ENCODE data around the gene APBB1IP. TPM values are rescaled to one million over a fixed set of nuclear protein-coding genes. Genes with fewer than 3 reads are reported as not detected.
"Not testable (repeated sequence)": the region's sequence is repeated elsewhere in the genome, so short reads cannot be mapped to it uniquely, and the experiment has no call there.

Gene APBB1IP, protein sequence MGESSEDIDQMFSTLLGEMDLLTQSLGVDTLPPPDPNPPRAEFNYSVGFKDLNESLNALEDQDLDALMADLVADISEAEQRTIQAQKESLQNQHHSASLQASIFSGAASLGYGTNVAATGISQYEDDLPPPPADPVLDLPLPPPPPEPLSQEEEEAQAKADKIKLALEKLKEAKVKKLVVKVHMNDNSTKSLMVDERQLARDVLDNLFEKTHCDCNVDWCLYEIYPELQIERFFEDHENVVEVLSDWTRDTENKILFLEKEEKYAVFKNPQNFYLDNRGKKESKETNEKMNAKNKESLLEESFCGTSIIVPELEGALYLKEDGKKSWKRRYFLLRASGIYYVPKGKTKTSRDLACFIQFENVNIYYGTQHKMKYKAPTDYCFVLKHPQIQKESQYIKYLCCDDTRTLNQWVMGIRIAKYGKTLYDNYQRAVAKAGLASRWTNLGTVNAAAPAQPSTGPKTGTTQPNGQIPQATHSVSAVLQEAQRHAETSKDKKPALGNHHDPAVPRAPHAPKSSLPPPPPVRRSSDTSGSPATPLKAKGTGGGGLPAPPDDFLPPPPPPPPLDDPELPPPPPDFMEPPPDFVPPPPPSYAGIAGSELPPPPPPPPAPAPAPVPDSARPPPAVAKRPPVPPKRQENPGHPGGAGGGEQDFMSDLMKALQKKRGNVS
- 1 to 10 TPM; 8.4 to 9.2 TPM for total RNA-seq

DNA sequence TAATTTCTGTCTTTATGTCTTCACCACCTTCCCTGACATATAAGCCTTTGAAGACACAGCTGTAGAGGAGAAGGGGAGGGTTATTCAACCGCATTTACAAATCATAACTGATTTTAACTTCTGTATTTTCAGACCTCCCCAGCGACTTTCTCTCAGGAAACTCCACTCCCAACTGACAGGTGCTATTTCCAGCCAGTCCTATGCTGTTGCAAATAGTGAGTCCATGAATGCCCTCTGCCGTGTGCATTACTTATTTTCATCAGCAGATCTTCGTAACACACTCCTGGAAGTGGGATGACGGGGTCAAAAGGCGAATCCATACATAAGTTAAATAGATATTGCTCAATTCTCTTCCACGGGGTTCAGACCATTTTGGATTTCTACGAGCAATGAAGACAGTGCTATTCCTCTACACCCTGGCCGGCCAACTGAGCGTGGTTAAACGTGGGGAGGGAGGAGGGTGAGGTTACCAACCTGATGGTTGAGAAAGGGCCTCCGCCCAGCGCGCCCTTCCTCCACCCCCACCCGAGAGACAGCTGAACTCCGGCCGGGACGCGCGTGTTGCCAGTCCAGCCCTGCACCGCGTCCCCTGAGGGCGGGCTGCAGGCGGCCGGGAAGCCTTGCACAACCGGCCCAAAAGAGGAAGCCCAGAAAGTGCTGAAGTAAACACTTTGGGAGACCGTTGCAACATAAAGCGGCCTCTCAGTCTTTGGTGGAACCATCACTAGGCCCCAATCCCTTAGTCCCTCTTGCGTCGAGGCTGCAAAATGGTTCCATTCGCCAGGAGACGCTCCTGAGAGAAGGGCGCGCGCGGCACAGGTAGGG, at the start of gene APBB1IP:
APBB1IP (plus strand) TSS at position 705 of the 825 bp plus-strand sequence. CDS start 53,986 bp downstream, outside the sequence.
- DNase-seq (ENCODE audit: low spot score), result no peak
- Histone ChIP-seq H3K36me3 (no peaks in the 10 kb centered on the region), H3K27ac (peak within 1 kb of the TSS; percentile 28 to 59), H3K9me3 (no peaks in the 10 kb centered on the region), H3K4me1 (ENCODE audit: control insufficient read depth in 1 of 2, low read depth in 2 of 2) (no peaks in the 10 kb centered on the region), H3K4me3 (peak within 1 kb of the TSS; percentile 70), H3K27me3 (replicated peaks; ENCODE audit: insufficient read depth) (no peaks in the 10 kb centered on the region)
- no peak for ATAC-seq (ENCODE audit: insufficient number of reproducible peaks, low FRiP score, low read depth)
- TF ChIP-seq, protein P1, sequence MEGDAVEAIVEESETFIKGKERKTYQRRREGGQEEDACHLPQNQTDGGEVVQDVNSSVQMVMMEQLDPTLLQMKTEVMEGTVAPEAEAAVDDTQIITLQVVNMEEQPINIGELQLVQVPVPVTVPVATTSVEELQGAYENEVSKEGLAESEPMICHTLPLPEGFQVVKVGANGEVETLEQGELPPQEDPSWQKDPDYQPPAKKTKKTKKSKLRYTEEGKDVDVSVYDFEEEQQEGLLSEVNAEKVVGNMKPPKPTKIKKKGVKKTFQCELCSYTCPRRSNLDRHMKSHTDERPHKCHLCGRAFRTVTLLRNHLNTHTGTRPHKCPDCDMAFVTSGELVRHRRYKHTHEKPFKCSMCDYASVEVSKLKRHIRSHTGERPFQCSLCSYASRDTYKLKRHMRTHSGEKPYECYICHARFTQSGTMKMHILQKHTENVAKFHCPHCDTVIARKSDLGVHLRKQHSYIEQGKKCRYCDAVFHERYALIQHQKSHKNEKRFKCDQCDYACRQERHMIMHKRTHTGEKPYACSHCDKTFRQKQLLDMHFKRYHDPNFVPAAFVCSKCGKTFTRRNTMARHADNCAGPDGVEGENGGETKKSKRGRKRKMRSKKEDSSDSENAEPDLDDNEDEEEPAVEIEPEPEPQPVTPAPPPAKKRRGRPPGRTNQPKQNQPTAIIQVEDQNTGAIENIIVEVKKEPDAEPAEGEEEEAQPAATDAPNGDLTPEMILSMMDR (IDR thresholded peaks at IDR 0.05), result no peak

DNA sequence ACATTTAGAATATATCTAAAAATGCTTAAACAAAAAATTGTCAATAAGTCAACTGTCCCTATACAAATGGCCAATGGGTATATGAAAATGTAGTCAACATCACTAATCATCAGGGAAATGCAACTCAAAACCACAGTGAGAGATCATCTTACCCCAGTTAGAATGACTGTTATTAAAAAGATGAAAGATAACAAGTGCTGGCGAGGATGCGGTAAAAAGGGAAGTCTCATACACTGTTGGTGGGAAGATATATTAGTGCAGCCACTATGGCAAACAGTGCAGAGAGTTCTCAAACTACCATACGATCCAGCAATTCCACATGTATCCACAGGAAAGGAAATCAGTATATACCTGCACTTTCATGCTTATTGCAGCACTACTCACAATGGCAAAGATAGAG, 48.6 kb upstream of the APBB1IP start:
- no peaks in the 10 kb centered on the region for H3K9me3 ChIP-seq
- H3K4me1 ChIP-seq (ENCODE audit: control insufficient read depth in 1 of 2, low read depth in 2 of 2), result no peaks in the 10 kb centered on the region
- no peak overlapping the region for H3K27ac ChIP-seq
- TF ChIP-seq, protein P1 (IDR thresholded peaks at IDR 0.05), result no peak
- H3K27me3 ChIP-seq (replicated peaks; ENCODE audit: insufficient read depth), result no peaks in the 10 kb centered on the region
- no peaks in the 10 kb centered on the region for H3K36me3 ChIP-seq
- H3K4me3 ChIP-seq, result no peak overlapping the region
- no peak for ATAC-seq (ENCODE audit: insufficient number of reproducible peaks, low FRiP score, low read depth)
- no peak for DNase-seq (ENCODE audit: low spot score)

DNA sequence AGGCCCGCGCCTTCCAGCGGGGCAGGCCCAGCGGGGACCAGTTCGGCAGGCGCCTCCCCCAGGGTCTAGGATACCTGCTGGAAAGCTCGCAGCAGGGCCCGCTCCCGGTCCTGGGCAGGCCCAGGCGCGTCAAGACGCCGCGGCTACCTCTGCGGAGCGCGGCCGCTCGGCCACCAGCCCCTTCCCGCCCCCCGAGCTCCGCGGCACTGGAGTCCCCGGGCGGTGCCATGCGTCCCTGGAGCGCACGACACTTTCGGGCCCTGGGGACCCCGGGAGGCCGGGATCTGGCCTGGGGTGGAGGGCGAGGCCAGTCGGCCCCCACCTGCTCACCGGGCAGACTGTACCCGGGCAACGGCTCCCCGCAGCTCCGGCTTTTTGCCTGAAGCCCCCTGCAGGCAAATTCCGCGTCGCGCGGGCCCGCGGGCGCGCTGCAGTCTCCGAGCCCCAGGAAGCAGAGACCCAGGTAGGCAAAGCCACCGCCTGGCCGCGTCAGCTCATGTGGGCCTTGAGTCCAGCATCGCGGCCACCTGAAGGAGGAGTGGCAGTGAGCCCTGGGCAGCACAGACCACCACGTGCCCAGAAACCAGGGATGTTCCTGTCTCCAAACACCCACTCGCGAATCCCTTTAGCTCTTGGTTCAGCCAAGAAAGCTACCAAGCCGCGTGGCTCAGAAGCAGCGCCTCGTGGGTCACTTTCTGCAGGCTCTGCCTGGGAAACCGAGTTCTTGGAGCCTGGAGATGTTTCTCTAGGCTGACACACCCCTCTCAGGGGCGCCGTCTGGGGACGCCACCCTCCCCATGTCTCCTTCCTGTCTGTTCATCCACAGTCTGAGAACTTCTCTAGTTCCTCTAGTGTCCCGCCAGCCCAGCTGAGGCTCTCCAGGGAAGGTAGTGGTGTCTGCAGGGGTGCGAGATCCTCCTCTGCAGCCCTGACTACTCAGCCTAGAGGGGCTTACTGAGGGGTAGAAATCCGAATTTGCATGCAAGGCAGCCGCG, 46.1 kb upstream of the APBB1IP start:
- Histone ChIP-seq H3K27ac (no peak overlapping the region), H3K4me3 (peak overlapping the region; percentile 47), H3K36me3 (no peaks in the 10 kb centered on the region), H3K27me3 (replicated peaks; ENCODE audit: insufficient read depth) (no peaks in the 10 kb centered on the region), H3K9me3 (no peaks in the 10 kb centered on the region), H3K4me1 (ENCODE audit: control insufficient read depth in 1 of 2, low read depth in 2 of 2) (no peaks in the 10 kb centered on the region)
- TF ChIP-seq, protein P1 (IDR thresholded peaks at IDR 0.05), result no peak
- no peak for DNase-seq (ENCODE audit: low spot score)
- no peak for ATAC-seq (ENCODE audit: insufficient number of reproducible peaks, low FRiP score, low read depth)

DNA sequence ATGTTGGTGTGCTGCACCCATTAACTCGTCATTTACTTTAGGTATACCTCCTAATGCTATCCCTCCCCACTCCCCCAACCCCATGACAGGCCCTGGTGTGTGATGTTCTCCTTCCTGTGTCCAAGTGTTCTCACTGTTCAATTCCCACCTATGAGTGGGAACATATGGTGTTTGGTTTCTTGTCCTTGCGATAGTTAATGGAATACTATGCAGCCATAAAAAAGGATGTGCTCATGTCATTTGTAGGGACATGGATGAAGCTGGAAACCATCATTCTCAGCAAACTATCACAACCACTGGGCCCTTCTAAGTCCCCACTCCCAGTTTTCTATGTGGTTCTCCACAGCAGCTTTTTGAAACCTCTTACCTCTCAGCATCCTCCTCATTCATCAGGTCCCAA, 39.8 kb upstream of the APBB1IP start:
- not testable (repeated sequence) for H3K4me3 ChIP-seq; ATAC-seq (ENCODE audit: insufficient number of reproducible peaks, low FRiP score, low read depth); H3K27me3 ChIP-seq (replicated peaks; ENCODE audit: insufficient read depth); DNase-seq (ENCODE audit: low spot score); H3K9me3 ChIP-seq; H3K27ac ChIP-seq; H3K36me3 ChIP-seq; H3K4me1 ChIP-seq (ENCODE audit: control insufficient read depth in 1 of 2, low read depth in 2 of 2)

DNA sequence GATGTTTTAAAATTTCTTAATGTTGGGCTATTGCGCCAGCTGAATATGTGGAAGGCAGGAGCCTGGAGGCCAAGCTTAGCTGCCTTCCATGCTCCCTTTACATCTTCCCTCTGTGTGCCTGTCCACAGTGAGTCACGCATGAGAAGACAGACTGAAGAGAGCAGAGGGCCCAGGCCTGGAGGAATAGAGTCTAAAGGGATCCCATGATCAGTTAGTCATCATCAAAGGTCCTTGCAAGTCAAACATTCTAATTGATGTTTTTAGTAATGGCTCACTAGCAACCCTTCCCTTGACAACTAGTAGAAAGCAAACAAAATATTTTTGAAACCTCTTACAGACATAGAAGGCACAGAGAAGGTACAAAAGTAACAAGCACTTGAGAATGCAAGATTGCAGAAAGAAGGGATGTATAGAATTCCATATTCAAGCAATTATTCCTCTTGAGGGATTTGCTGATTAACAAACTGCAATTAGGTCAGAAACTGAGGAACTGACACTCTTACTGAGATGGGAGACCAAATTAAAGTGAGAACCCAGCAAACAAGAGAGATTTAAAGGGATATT, 30.7 kb upstream of the APBB1IP start:
- TF ChIP-seq, protein P1 (IDR thresholded peaks at IDR 0.05), result no peak
- no peak for ATAC-seq (ENCODE audit: insufficient number of reproducible peaks, low FRiP score, low read depth)

More for the DNA sequence above, 30.7 kb upstream of the APBB1IP start:
- Histone ChIP-seq H3K36me3 (no peaks in the 10 kb centered on the region), H3K4me3 (no peak overlapping the region), H3K27ac (no peak overlapping the region), H3K9me3 (no peaks in the 10 kb centered on the region), H3K4me1 (ENCODE audit: control insufficient read depth in 1 of 2, low read depth in 2 of 2) (no peaks in the 10 kb centered on the region), H3K27me3 (replicated peaks; ENCODE audit: insufficient read depth) (no peaks in the 10 kb centered on the region)
- no peak for DNase-seq (ENCODE audit: low spot score)
